HG02642 (cell line): ENCODE measurements around the gene PLCH1.

ENCODE experiments used
- ATAC-seq: cut with Tn5 transposase; IDR thresholded peaks from one replicate; pipeline ENCODE4 v1.9.1; 2021; ENCODE audit warnings: mild to moderate bottlenecking; ENCODE audit not compliant: unreplicated experiment, poor library complexity

Gene PLCH1

DNA sequence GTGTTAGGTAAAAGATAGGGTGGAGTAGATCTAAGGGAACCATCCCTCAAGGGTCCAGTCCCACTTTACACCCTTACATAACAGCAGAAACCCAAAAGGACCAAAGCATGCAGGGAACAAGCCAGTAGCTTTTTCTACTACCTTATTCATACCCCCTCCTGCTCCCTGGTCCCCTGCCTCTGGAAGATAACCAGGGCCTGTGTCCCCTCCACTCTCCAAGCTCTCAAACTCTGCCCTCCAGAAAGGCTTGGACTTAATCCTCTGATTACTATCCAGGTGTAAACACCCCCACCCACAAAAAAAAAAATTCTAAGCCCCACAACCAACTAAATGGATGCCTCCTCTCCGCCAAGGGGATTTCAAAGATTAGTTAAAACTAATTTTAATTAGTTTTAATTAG, 417.4 kb downstream of the PLCH1 start:
- ATAC-seq: no peak

DNA sequence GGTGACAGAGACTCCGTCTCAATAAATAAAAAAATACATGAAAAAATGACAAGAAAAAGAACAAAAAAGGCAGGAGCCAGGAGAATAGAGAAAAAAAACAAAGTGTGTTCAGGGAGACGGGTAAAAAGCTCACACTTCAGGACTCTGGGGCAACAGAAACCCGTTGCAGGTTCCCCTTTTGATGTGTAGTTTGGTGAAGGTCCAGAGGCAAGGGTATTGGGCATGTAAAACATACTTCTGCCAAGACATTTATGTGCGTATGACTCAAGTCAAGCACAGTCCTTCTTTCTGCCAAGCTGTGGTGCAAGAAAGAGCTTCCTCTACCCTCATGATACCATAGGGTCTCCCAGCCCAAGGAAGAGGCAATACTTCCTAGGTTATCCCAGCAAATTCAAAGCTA, 418.0 kb downstream of the PLCH1 start:
- ATAC-seq: no peak

- ATAC-seq: no peak
Observed at GRCh38 chr3:155326244-155326643, 418.6 kb downstream of the PLCH1 start.
